ENCODE measurements around the gene MPZL2. TPM values are rescaled to one million over a fixed set of nuclear protein-coding genes. Genes with fewer than 3 reads are reported as not detected.

The MPZL2 gene
- polyA plus RNA-seq (2012; ENCODE audit: insufficient read length, low read depth): not detected

DNA sequence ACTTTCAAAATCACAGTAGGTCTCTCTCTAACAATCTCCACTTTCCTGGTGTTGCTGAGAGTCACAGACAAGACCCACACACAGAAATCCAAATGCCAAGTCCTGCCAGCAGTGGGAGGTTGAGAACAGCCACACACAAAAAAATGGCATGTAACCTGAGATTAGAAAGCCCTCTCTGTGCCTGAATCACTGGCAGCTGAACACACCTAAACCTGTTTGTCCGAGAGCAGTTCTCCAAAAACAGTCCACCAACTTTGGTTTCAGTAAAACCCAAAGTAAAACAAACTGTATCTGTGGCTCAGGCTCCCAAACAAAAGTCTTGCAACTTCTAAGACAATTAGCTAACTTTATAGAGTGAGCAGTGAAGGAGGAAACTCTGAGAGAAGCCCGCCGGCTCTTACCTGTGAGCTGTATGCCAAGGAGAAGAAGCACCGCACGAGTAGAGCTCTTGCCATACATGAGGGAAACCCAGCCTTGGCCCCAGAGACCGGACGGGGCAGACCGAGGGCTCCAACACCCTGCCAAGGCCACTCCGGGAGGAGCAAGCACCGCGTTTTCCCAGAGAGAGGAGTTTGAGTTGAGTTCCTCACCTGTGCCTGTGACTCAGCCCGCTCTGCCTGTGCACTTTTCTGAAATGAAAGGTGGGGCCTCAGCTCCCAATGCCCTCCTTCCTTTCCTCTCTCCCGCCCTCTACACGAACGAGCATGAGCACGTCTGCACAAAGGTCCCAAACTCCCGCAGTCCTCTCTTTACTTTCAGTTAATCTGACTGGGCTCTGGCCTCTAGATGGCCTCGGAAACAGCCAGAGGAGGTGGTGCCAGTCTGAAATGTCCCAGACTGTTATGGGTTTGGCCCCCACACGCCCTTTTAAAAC is at the start of gene MPZL2:
TSS of gene MPZL2 (minus strand) at position 603 of the 874 bp plus-strand sequence. CDS start at position 459, 144 bp downstream.
- TF ChIP-seq FOXP2 (optimal IDR thresholded peaks at IDR 0.05; ENCODE audit: borderline replicate concordance, extremely low read depth, extremely low read length, insufficient read depth) (no peak), SIN3A (IDR thresholded peaks at IDR 0.05; ENCODE audit: borderline replicate concordance, insufficient read depth, low read length) (no peak), TAF1 (IDR thresholded peaks at IDR 0.05; ENCODE audit: borderline replicate concordance, insufficient read depth, low read length) (no peak), POLR2AphosphoS5 (IDR thresholded peaks at IDR 0.05; ENCODE audit: low read depth, low read length) (no peak), REST (IDR thresholded peaks at IDR 0.05; ENCODE audit: insufficient read depth in 1 of 2, low read depth in 2 of 2, low read length in 2 of 2) (no peak)

DNA sequence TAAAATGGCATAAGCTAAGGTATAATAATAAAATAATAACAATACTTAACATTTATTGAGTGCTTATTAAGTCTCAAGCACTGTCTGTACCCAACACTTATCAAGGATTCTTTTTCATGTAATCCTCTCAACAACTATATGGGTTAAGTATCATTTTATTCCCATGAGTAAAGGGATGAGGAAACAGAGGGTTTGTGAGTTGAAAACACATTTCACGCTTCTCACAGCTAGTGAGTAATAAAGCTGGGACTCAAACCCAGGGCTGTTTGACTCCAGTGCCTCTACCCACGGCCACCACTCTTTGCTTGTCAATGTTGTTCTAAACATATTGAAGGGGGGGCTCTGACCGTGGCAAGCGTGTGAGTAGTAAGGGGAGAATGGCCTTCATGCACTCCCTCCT is 49.1 kb upstream of the MPZL2 start:
- TF ChIP-seq FOXP2 (optimal IDR thresholded peaks at IDR 0.05; ENCODE audit: borderline replicate concordance, extremely low read depth, extremely low read length, insufficient read depth): no peak
- no peak for TF ChIP-seq POLR2AphosphoS5 (IDR thresholded peaks at IDR 0.05; ENCODE audit: low read depth, low read length)
- no peak for TF ChIP-seq TAF1 (IDR thresholded peaks at IDR 0.05; ENCODE audit: borderline replicate concordance, insufficient read depth, low read length)
- TF ChIP-seq REST (IDR thresholded peaks at IDR 0.05; ENCODE audit: insufficient read depth in 1 of 2, low read depth in 2 of 2, low read length in 2 of 2): no peak
- no peak for TF ChIP-seq SIN3A (IDR thresholded peaks at IDR 0.05; ENCODE audit: borderline replicate concordance, insufficient read depth, low read length)

DNA sequence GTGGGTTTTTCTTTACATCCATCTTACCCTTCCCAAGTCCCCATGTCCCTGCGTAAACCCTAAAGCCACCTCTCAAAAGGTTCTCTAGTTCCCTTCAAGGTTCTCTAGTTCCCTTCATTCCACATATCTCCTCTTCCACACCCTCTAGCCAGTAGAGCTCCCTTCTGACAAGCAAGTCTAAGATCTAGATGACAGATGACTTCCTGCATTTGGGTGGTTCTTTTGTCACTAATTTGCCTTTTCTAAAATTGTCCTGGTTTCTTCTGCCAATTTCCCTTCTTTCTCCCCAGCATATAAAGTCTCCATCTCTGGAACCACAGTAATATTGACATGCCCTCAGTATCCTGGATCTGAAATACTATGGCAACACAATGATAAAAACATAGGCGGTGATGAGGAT is 48.2 kb upstream of the MPZL2 start:
- TF ChIP-seq FOXP2 (optimal IDR thresholded peaks at IDR 0.05; ENCODE audit: borderline replicate concordance, extremely low read depth, extremely low read length, insufficient read depth) (no peak), SIN3A (IDR thresholded peaks at IDR 0.05; ENCODE audit: borderline replicate concordance, insufficient read depth, low read length) (no peak), REST (IDR thresholded peaks at IDR 0.05; ENCODE audit: insufficient read depth in 1 of 2, low read depth in 2 of 2, low read length in 2 of 2) (no peak), TAF1 (IDR thresholded peaks at IDR 0.05; ENCODE audit: borderline replicate concordance, insufficient read depth, low read length) (no peak), POLR2AphosphoS5 (IDR thresholded peaks at IDR 0.05; ENCODE audit: low read depth, low read length) (no peak)

DNA sequence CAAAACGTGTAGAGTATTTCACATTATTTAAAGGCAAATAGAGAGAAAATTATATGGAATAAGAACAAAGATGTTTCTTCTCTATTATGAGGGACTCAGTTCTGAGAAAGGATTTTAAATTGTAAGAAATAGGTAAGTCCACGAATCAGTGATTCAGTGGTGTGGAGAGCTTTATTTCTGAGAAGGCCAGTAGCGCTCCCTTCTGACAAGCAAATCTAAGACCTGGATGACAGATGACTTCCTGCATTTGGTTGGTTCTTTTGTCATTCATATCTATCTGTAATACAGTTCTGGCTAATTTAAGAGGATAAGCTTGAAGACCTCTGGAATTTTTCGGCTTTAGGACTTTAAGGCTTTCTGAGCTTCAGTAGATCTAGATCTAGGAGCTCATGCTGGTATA is 47.4 kb upstream of the MPZL2 start:
- TF ChIP-seq POLR2AphosphoS5 (IDR thresholded peaks at IDR 0.05; ENCODE audit: low read depth, low read length): no peak
- TF ChIP-seq SIN3A (IDR thresholded peaks at IDR 0.05; ENCODE audit: borderline replicate concordance, insufficient read depth, low read length): no peak
- TF ChIP-seq REST (IDR thresholded peaks at IDR 0.05; ENCODE audit: insufficient read depth in 1 of 2, low read depth in 2 of 2, low read length in 2 of 2): no peak
